Thyroid gland (tissue), 4 donors: ENCODE data around the gene BUD31. TPM values are rescaled to one million over a fixed set of nuclear protein-coding genes. Genes with fewer than 3 reads are reported as not detected.

Source experiments
- DNase-seq, 2 donors: peaks; one replicate each; pipeline ENCODE4 v3.0.0-alpha.2; 2019
- H3K27ac ChIP-seq, 3 donors: fragments of 200-600 bp; sonication (generic); 1 replicate in 2 of 3; 2 replicates in 1 of 3; pipeline ENCODE4 v1.5.1; 2016 to 2019; ENCODE audit warnings: mild to moderate bottlenecking in 1 of 3, moderate library complexity in 1 of 3
- H3K27me3 ChIP-seq: fragments of 200-600 bp; sonication (generic); one replicate; pipeline ENCODE4 v1.5.1; 2019
- H3K36me3 ChIP-seq, 2 donors: fragments of 200-600 bp; sonication (generic); one replicate each; pipeline ENCODE4 v1.5.1; 2016 to 2019
- H3K4me1 ChIP-seq, 2 donors: fragments of 200-600 bp; sonication (generic); one replicate each; pipeline ENCODE4 v1.5.1; 2017 to 2019
- H3K4me3 ChIP-seq, 3 donors: fragments of 200-600 bp; sonication (generic); replicated peaks in 1 of 3; 1 replicate in 2 of 3; 2 replicates in 1 of 3; pipeline ENCODE4 v1.5.1; 2016; ENCODE audit warnings: mild to moderate bottlenecking in 1 of 3
- H3K9me3 ChIP-seq: fragments of 200-600 bp; sonication (generic); one replicate; pipeline ENCODE4 v1.5.1; 2017
- CTCF ChIP-seq, 6 experiments: fragments of 200-600 bp in 3 of 6; fragments of 450-650 bp in 3 of 6; sonication (generic) in 3 of 6; IDR thresholded peaks; one replicate each; pipeline ENCODE4 v1.5.1; 2016 to 2019; ENCODE audit warnings: antibody characterized with exemption in 6 of 6, mild to moderate bottlenecking in 2 of 6, inconsistent platforms in 1 of 6, moderate library complexity in 1 of 6
- POLR2A ChIP-seq, 2 donors: fragments of 450-650 bp; IDR thresholded peaks; one replicate each; pipeline ENCODE4 v1.6.1; 2017; ENCODE audit warnings: antibody characterized with exemption in 2 of 2, mild to moderate bottlenecking in 2 of 2, moderate library complexity in 1 of 2
- WGBS, 2 donors: methylation state at CpG; one replicate each; pipeline ENCODE4 v1.1.5; 2017; 5-methylcytosine and 5-hydroxymethylcytosine counted together
- intact Hi-C: fragments of 100-400 bp; cut with DNase I; formaldehyde crosslinking; loops from one replicate; pipeline ENCODE4 v1.15.1; 2023
- total RNA-seq, 4 donors: library from RNA; depleted of rRNA; stranded (reverse); fragments of >200 nt; gene quantifications; one replicate each; pipeline ENCODE4 v1.2.3, GENCODE V29; 2016

The BUD31 gene
- total RNA-seq, 4 donors from 2014 or later, result 41.9 to 89.1 (median 65.4) TPM

- no peaks in the 10 kb centered on the region for H3K27me3 ChIP-seq
- no peak for DNase-seq
- H3K4me1 ChIP-seq, result peaks cover 13% of the 10 kb centered on the region in 2 donors
- no peak overlapping the region for H3K4me3 ChIP-seq
- peaks cover 9 to 23% of the 10 kb centered on the region in 2 donors for H3K36me3 ChIP-seq
- H3K9me3 ChIP-seq, result no peaks in the 10 kb centered on the region
- 88 to 100% methylated on average over 2 of the region's 2 CpGs for WGBS, 2 donors
- TF ChIP-seq POLR2A (IDR thresholded peaks at IDR 0.05) (no peak), CTCF (IDR thresholded peaks at IDR 0.05) (no peak)
- intact Hi-C loops, result no loop called here
- H3K27ac ChIP-seq, result no peak overlapping the region
These were observed 52.5 kb downstream of the BUD31 start for GRCh38 chr7:99461221-99461620.

DNA sequence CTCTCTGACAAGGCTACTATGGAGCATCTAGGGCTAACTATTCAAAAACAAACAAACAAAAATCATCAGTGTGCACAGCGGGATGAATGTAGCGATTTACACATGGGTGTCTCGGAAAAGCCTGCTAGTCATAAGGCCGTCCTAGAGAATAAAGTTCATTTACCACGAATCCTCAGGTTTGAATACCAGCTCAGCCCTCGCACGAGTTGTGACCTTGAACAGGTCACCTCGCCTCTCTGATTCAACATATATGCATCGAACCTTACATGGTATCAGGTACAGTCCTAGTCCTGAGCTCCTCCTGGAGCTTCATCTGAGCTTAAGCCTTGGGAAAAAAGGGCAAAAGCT is 56.6 kb downstream of the BUD31 start:
- H3K27me3 ChIP-seq, result no peaks in the 10 kb centered on the region
- peaks cover 0 to 5% of the 10 kb centered on the region in 2 donors for H3K36me3 ChIP-seq
- H3K9me3 ChIP-seq, result no peaks in the 10 kb centered on the region
- peak overlapping the region; percentile 20 to 81 (median 78) for H3K27ac ChIP-seq
- DNase-seq, result no peak
- peak overlapping the region; percentile 62 to 71 (median 67) for H3K4me3 ChIP-seq
- H3K4me1 ChIP-seq, result peaks cover 13 to 16% of the 10 kb centered on the region in 2 donors
- intact Hi-C loops, result no loop called here
- WGBS, 2 donors, result 9 to 13% methylated on average over 6 to 9 of the region's 9 CpGs
- no peak for TF ChIP-seq CTCF (IDR thresholded peaks at IDR 0.05)
- TF ChIP-seq POLR2A (IDR thresholded peaks at IDR 0.05), result no peak

DNA sequence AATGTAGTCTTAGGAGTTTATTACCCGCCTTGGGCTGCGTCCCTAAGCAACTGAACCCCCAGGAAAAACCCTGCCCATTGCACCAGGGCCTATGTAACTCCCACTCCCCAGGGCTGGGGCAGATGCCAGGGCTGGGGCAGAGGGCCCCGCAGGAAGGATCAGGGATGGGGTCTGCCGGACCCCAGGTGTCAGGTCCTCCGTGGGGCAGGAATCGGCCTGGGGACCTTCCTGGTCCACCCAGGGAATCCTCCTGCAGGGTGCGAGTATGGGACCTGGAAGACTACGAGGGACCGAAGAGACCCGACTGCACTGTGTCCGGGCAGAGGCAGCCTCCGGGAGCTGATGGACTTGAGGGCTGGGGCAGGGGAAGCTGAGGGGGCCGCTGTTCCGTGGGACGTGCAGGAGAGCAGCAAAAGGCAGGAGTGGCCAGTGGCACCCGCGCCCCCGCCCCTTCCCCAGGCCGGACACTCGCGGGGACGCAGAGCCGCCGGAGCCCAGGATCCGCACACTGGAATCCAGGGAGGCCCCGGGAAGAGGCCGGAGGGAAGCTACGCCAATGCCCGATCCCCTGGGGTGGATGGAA is 59.7 kb downstream of the BUD31 start:
- DNase-seq, result no peak
- Histone ChIP-seq H3K27ac (no peak overlapping the region), H3K27me3 (no peaks in the 10 kb centered on the region), H3K9me3 (no peaks in the 10 kb centered on the region), H3K4me1 (peaks cover 15 to 18% of the 10 kb centered on the region in 2 donors), H3K36me3 (peaks cover 0 to 5% of the 10 kb centered on the region in 2 donors), H3K4me3 (no peak overlapping the region)
- no peak for TF ChIP-seq POLR2A (IDR thresholded peaks at IDR 0.05)
- 84 to 89% methylated on average over 16 to 21 of the region's 29 CpGs for WGBS, 2 donors
- intact Hi-C loops, result no loop called here

Other genes with a start within 250 kb of the BUD31 start
- not detected for gene KPNA7, start 200.9 kb upstream of the BUD31 start, total RNA-seq
- gene MYH16, start 136.1 kb upstream of the BUD31 start, total RNA-seq, result not detected
- gene ARPC1A, start 83.1 kb upstream of the BUD31 start, total RNA-seq, result 100 to 1,000 TPM; 120 to 183 (median 147) TPM
- gene ARPC1B, start 34.2 kb upstream of the BUD31 start, total RNA-seq, result 100 to 1,000 TPM; 214 to 273 (median 228) TPM
- gene PDAP1, start 372 bp upstream of the BUD31 start, total RNA-seq, result 100 to 1,000 TPM in 2 of 4 donors, 10 to 100 TPM in 2; 73.9 to 112 (median 93.2) TPM
- 1 to 10 TPM; 5.4 to 9.6 (median 8.2) TPM for gene PTCD1, start 29.8 kb downstream of the BUD31 start, total RNA-seq
- 10 to 100 TPM; 30.6 to 33.1 (median 32.7) TPM for gene CPSF4, start 30.0 kb downstream of the BUD31 start, total RNA-seq
- gene ATP5MF, start 57.2 kb downstream of the BUD31 start, total RNA-seq, result 1,000 to 10,000 TPM in 1 of 4 donors, 100 to 1,000 TPM in 3; 160 to 1,370 (median 678) TPM
- gene ZNF789, start 63.9 kb downstream of the BUD31 start, total RNA-seq, result 10 to 100 TPM in 3 of 4 donors, 1 to 10 TPM in 1; 9.8 to 14.5 (median 11.4) TPM
- gene ZNF394, start 91.3 kb downstream of the BUD31 start, total RNA-seq, result 10 to 100 TPM; 39.5 to 61.4 (median 46.1) TPM
- gene ZKSCAN5, start 95.7 kb downstream of the BUD31 start, total RNA-seq, result 10 to 100 TPM in 2 of 4 donors, 1 to 10 TPM in 2; 8.7 to 14.1 (median 9.7) TPM
- gene FAM200A, start 143.1 kb downstream of the BUD31 start, total RNA-seq, result 10 to 100 TPM in 1 of 4 donors, 1 to 10 TPM in 3; 4.4 to 10.6 (median 7.4) TPM
- 100 to 1,000 TPM; 113 to 144 (median 118) TPM for gene ZNF655, start 149.7 kb downstream of the BUD31 start, total RNA-seq
- 1 to 10 TPM; 1.1 to 3.2 (median 2.3) TPM for gene TMEM225B, start 189.3 kb downstream of the BUD31 start, total RNA-seq
- gene ZSCAN25, start 208.0 kb downstream of the BUD31 start, total RNA-seq, result 10 to 100 TPM; 17.5 to 32.4 (median 23.8) TPM